ENCODE results near the gene SLC7A4.

Gene SLC7A4

GRCh38 chr22:20997536-20998257 is 34.7 kb downstream of the SLC7A4 start:
- no peak for DNase-seq

GRCh38 chr22:20996598-20997535 is 35.5 kb downstream of the SLC7A4 start:
- no peak for DNase-seq

GRCh38 chr22:20996031-20996410 is 36.3 kb downstream of the SLC7A4 start:
- no peak for DNase-seq

GRCh38 chr22:20995329-20996030 is 36.9 kb downstream of the SLC7A4 start:
- no peak for DNase-seq

GRCh38 chr22:20994902-20995241 is 37.5 kb downstream of the SLC7A4 start:
- no peak for DNase-seq

GRCh38 chr22:20994128-20994901 is 38.0 kb downstream of the SLC7A4 start:
- no peak for DNase-seq

GRCh38 chr22:20993304-20994127 is 38.8 kb downstream of the SLC7A4 start:
- no peak for DNase-seq

- no peak for DNase-seq
Measured at GRCh38 chr22:20992456-20993303, 39.7 kb downstream of the SLC7A4 start.

GRCh38 chr22:20992056-20992442 is 40.3 kb downstream of the SLC7A4 start:
- DNase-seq: no peak

GRCh38 chr22:20991252-20992055 is 40.9 kb downstream of the SLC7A4 start:
- no peak for DNase-seq

- no peak for DNase-seq
Measured at GRCh38 chr22:20990184-20991180, 41.9 kb downstream of the SLC7A4 start.

GRCh38 chr22:20989323-20990138 is 42.8 kb downstream of the SLC7A4 start:
- DNase-seq: no peak

- no peak for DNase-seq
Measured at GRCh38 chr22:20988573-20989322, 43.6 kb downstream of the SLC7A4 start.

GRCh38 chr22:20987375-20987774 is 45.0 kb downstream of the SLC7A4 start:
- DNase-seq: no peak

GRCh38 chr22:20986365-20986764 is 46.0 kb downstream of the SLC7A4 start:
- DNase-seq: no peak

- no peak for DNase-seq
Measured at GRCh38 chr22:20985720-20986119, 46.6 kb downstream of the SLC7A4 start.
